Measurements from ENCODE around the gene TRPM2.

- TF ChIP-seq CTCF (IDR thresholded peaks at IDR 0.05; ENCODE audit: borderline replicate concordance, extremely low read depth, low read length, poor library complexity, severe bottlenecking): no peak
- no peak for TF ChIP-seq EZH2 (IDR thresholded peaks at IDR 0.05; ENCODE audit: borderline replicate concordance, low read depth, low read length, severe bottlenecking)
These were observed 26.1 kb downstream of the TRPM2 start for GRCh38 chr21:44379515-44379848.

Measured in DND-41 (cell line).